ENCODE results near the gene HTR2A. TPM values are rescaled to one million over a fixed set of nuclear protein-coding genes. Genes with fewer than 3 reads are reported as not detected.

Gene HTR2A
- total RNA-seq, 1 donor from 2014 or later, result not detected

DNA sequence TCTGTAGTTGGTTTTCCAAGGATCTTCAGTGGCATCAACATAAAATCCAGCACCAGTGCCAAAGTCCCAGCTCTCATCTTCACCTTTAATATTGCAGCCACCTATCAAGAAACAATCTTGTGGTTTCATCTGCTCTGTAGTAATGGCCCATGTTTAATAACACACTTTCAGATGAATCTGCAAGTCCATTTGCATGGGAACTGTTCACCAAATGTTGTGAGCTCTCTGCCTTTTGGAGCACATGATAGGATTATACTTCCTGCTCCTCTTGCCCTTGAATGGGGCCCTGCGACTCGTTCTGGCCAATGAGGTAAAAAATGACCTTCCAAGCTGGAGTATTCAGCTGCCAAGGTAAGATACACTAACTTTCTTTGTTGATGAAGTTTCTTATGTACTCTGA is 114.2 kb downstream of the HTR2A start:
- Histone ChIP-seq H3K9me3 (ENCODE audit: insufficient read depth, low read depth, low read length) (no peaks in the 10 kb centered on the region), H3K9ac (ENCODE audit: low read length) (no peak overlapping the region), H3K4me2 (ENCODE audit: low read length) (no peak overlapping the region), H3K36me3 (ENCODE audit: insufficient read depth, low read length) (peaks cover 60% of the 10 kb centered on the region), H4K20me1 (ENCODE audit: insufficient read depth, low read length) (peaks cover 3% of the 10 kb centered on the region), H3K79me2 (ENCODE audit: insufficient read depth, low read length) (peaks cover 2% of the 10 kb centered on the region), H3K27ac (ENCODE audit: low read depth, low read length) (no peak overlapping the region), H3K27me3 (ENCODE audit: insufficient read depth, low read length) (no peaks in the 10 kb centered on the region), H2AFZ (ENCODE audit: low read depth, low read length) (no peak overlapping the region), H3K4me1 (ENCODE audit: insufficient read depth, low read length) (no peaks in the 10 kb centered on the region), H3K4me3 (ENCODE audit: insufficient read depth, low read depth, low read length) (no peak overlapping the region)
- Mint-ChIP-seq H3K9me3 (ENCODE audit: unreplicated experiment) (no peaks in the 10 kb centered on the region), H3K36me3 (ENCODE audit: low read depth, unreplicated experiment) (no peaks in the 10 kb centered on the region), H3K27me3 (ENCODE audit: low read depth, unreplicated experiment) (no peaks in the 10 kb centered on the region), H3K4me3 (ENCODE audit: unreplicated experiment) (no peak overlapping the region), H3K27ac (ENCODE audit: unreplicated experiment) (no peak overlapping the region), H3K4me1 (ENCODE audit: low read depth, unreplicated experiment) (peaks cover 3% of the 10 kb centered on the region)
- no peak for TF ChIP-seq EZH2 (IDR thresholded peaks at IDR 0.05; ENCODE audit: insufficient read depth, low read length)
- TF ChIP-seq, protein P1, sequence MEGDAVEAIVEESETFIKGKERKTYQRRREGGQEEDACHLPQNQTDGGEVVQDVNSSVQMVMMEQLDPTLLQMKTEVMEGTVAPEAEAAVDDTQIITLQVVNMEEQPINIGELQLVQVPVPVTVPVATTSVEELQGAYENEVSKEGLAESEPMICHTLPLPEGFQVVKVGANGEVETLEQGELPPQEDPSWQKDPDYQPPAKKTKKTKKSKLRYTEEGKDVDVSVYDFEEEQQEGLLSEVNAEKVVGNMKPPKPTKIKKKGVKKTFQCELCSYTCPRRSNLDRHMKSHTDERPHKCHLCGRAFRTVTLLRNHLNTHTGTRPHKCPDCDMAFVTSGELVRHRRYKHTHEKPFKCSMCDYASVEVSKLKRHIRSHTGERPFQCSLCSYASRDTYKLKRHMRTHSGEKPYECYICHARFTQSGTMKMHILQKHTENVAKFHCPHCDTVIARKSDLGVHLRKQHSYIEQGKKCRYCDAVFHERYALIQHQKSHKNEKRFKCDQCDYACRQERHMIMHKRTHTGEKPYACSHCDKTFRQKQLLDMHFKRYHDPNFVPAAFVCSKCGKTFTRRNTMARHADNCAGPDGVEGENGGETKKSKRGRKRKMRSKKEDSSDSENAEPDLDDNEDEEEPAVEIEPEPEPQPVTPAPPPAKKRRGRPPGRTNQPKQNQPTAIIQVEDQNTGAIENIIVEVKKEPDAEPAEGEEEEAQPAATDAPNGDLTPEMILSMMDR (IDR thresholded peaks at IDR 0.05; ENCODE audit: insufficient read depth, low read depth, low read length), result no peak
- FAIRE-seq, result no peak
- DNase-seq (ENCODE audit: low read depth), result no peak

DNA sequence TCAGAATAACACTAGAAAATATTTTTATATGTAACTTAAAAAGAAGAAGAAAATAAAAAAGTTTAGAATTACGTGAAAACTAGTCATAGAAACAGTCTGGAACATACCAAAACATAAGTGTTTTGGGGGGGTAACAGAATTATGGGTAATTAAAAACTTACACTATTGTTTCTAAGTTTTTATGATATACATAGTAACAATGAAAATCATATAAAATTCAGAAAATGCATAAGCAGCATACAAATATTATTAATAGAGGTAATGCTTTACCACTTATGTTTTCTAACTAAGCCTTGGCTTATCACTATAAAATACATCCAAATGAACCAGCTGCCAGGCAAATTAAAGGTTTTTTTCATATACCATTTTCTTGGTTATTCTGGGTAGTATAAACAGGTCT is 114.8 kb downstream of the HTR2A start:
- no peak overlapping the region for H2AFZ ChIP-seq (ENCODE audit: low read depth, low read length)
- Mint-ChIP-seq H3K27me3 (ENCODE audit: low read depth, unreplicated experiment) (no peaks in the 10 kb centered on the region), H3K27ac (ENCODE audit: unreplicated experiment) (no peak overlapping the region), H3K9me3 (ENCODE audit: unreplicated experiment) (no peaks in the 10 kb centered on the region), H3K4me1 (ENCODE audit: low read depth, unreplicated experiment) (peaks cover 3% of the 10 kb centered on the region), H3K4me3 (ENCODE audit: unreplicated experiment) (no peak overlapping the region), H3K36me3 (ENCODE audit: low read depth, unreplicated experiment) (no peaks in the 10 kb centered on the region)
- peaks cover 3% of the 10 kb centered on the region for H4K20me1 ChIP-seq (ENCODE audit: insufficient read depth, low read length)
- no peaks in the 10 kb centered on the region for H3K4me1 ChIP-seq (ENCODE audit: insufficient read depth, low read length)
- DNase-seq (ENCODE audit: low read depth), result no peak
- no peak for TF ChIP-seq EZH2 (IDR thresholded peaks at IDR 0.05; ENCODE audit: insufficient read depth, low read length)
- TF ChIP-seq, protein P1 (IDR thresholded peaks at IDR 0.05; ENCODE audit: insufficient read depth, low read depth, low read length), result no peak
- no peak overlapping the region for H3K4me3 ChIP-seq (ENCODE audit: insufficient read depth, low read depth, low read length)
- H3K27me3 ChIP-seq (ENCODE audit: insufficient read depth, low read length), result no peaks in the 10 kb centered on the region
- H3K4me2 ChIP-seq (ENCODE audit: low read length), result no peak overlapping the region
- no peak for FAIRE-seq
- H3K79me2 ChIP-seq (ENCODE audit: insufficient read depth, low read length), result peaks cover 2% of the 10 kb centered on the region
- H3K27ac ChIP-seq (ENCODE audit: low read depth, low read length), result no peak overlapping the region
- H3K9me3 ChIP-seq (ENCODE audit: insufficient read depth, low read depth, low read length), result no peaks in the 10 kb centered on the region
- no peak overlapping the region for H3K9ac ChIP-seq (ENCODE audit: low read length)
- H3K36me3 ChIP-seq (ENCODE audit: insufficient read depth, low read length), result peaks cover 64% of the 10 kb centered on the region

Other genes with a start within 250 kb of the HTR2A start
- gene ESD, start 99.9 kb downstream of the HTR2A start, total RNA-seq, result 91.3 and 94.5 TPM in 2 replicates